CD4-positive, alpha-beta T cell treated with Interleukin-15 for 4 hours (primary cell): ENCODE results near the gene PPP1R27.

Source experiments
- DNase-seq: peaks from one replicate; pipeline ENCODE4 v3.0.0-alpha.2; 2020; ENCODE audit warnings: low spot score

Gene PPP1R27

GRCh38 chr17:81834831-81835267 lies at the start of gene PPP1R27:
Gene PPP1R27 (minus strand): TSS chr17:81835050. CDS start chr17:81834953, 97 bp downstream.
- DNase-seq: no peak

- DNase-seq: no peak
Observed at GRCh38 chr17:81884520-81884919, 49.7 kb upstream of the PPP1R27 start.

- no peak for DNase-seq
Observed at GRCh38 chr17:81879121-81879520, 44.3 kb upstream of the PPP1R27 start.

GRCh38 chr17:81878294-81878693 lies 43.4 kb upstream of the PPP1R27 start:
- DNase-seq: no peak

- no peak for DNase-seq
Observed at GRCh38 chr17:81877569-81877968, 42.7 kb upstream of the PPP1R27 start.

GRCh38 chr17:81871387-81872230 lies 36.8 kb upstream of the PPP1R27 start:
- DNase-seq: peak; percentile 96

GRCh38 chr17:81870981-81871386 lies 36.1 kb upstream of the PPP1R27 start, which contains the start of gene ARHGDIA:
Gene ARHGDIA (minus strand): TSS chr17:81871337. CDS start chr17:81869930, 1,407 bp downstream.
- DNase-seq: no peak

GRCh38 chr17:81870131-81870980 lies 35.5 kb upstream of the PPP1R27 start:
- DNase-seq: peak; percentile 36

- DNase-seq: peak; percentile 30
Observed at GRCh38 chr17:81869221-81870130, 34.6 kb upstream of the PPP1R27 start.

- no peak for DNase-seq
Observed at GRCh38 chr17:81868674-81869220, 33.9 kb upstream of the PPP1R27 start.

GRCh38 chr17:81867991-81868673 lies 33.3 kb upstream of the PPP1R27 start:
- DNase-seq: no peak

- DNase-seq: no peak
Observed at GRCh38 chr17:81867170-81867990, 32.5 kb upstream of the PPP1R27 start.

GRCh38 chr17:81866440-81867169 lies 31.8 kb upstream of the PPP1R27 start:
- no peak for DNase-seq

GRCh38 chr17:81865733-81866439 lies 31.0 kb upstream of the PPP1R27 start:
- DNase-seq: no peak

- no peak for DNase-seq
Observed at GRCh38 chr17:81865358-81865732, 30.5 kb upstream of the PPP1R27 start.

- DNase-seq: no peak
Observed at GRCh38 chr17:81863833-81864768, 29.3 kb upstream of the PPP1R27 start.

- DNase-seq: no peak
Observed at GRCh38 chr17:81863123-81863675, 28.3 kb upstream of the PPP1R27 start.
